HG02642 (cell line): ENCODE data around the gene LIN52.
A peak's percentile ranks its signal among the peaks of the same experiment; 100 is the strongest.

Experiments
- ATAC-seq: cut with Tn5 transposase; IDR thresholded peaks from one replicate; pipeline ENCODE4 v1.9.1; 2021; ENCODE audit warnings: mild to moderate bottlenecking; ENCODE audit not compliant: unreplicated experiment, poor library complexity

The LIN52 gene

GRCh38 chr14:74084277-74085046, at the start of gene LIN52, which contains the start of gene ALDH6A1:
Gene LIN52, plus strand, starts transcription at chr14:74084956. Its CDS starts 19 bp downstream, at chr14:74084975.
Gene ALDH6A1, minus strand, starts transcription at chr14:74084453. Its CDS starts 59 bp downstream, at chr14:74084394.
- peak; percentile 94 for ATAC-seq

- ATAC-seq, result no peak
These were observed 49.2 kb upstream of the LIN52 start for GRCh38 chr14:74035556-74035955.

- no peak for ATAC-seq
These were observed 46.5 kb upstream of the LIN52 start for GRCh38 chr14:74038020-74038859.

GRCh38 chr14:74042296-74042695, 42.5 kb upstream of the LIN52 start:
- no peak for ATAC-seq

- no peak for ATAC-seq
These were observed 39.2 kb upstream of the LIN52 start for GRCh38 chr14:74045522-74045921.

GRCh38 chr14:74048281-74048680, 36.5 kb upstream of the LIN52 start:
- no peak for ATAC-seq

- ATAC-seq, result no peak
These were observed 34.8 kb upstream of the LIN52 start for GRCh38 chr14:74049876-74050495.

- no peak for ATAC-seq
These were observed 22.0 kb upstream of the LIN52 start for GRCh38 chr14:74062809-74063150.

GRCh38 chr14:74064426-74064825, 20.3 kb upstream of the LIN52 start:
- no peak for ATAC-seq

- no peak for ATAC-seq
These were observed 19.9 kb upstream of the LIN52 start for GRCh38 chr14:74064883-74065282.

GRCh38 chr14:74065746-74066575, 18.8 kb upstream of the LIN52 start:
- ATAC-seq, result no peak

GRCh38 chr14:74077401-74077800, 7.4 kb upstream of the LIN52 start:
- no peak for ATAC-seq

- no peak for ATAC-seq
These were observed 3.8 kb upstream of the LIN52 start for GRCh38 chr14:74080820-74081460.

- ATAC-seq, result no peak
These were observed 3.3 kb upstream of the LIN52 start for GRCh38 chr14:74081491-74081890.

GRCh38 chr14:74083161-74083560, 1.6 kb upstream of the LIN52 start:
- ATAC-seq, result no peak

- ATAC-seq, result no peak
These were observed 926 bp upstream of the LIN52 start for GRCh38 chr14:74083784-74084276.

- ATAC-seq, result peak; percentile 4
These were observed 386 bp downstream of the LIN52 start for GRCh38 chr14:74085047-74085637.

- ATAC-seq, result no peak
These were observed 1.1 kb downstream of the LIN52 start for GRCh38 chr14:74085828-74086227.
